Muscle of leg (tissue), 16 donors: ENCODE data around the gene SLC2A5. TPM values are rescaled to one million over a fixed set of nuclear protein-coding genes. Genes with fewer than 3 reads are reported as not detected.

Experiments used
- DNase-seq: peaks from one replicate; pipeline ENCODE4 v3.0.0; 2013
- H3K27ac ChIP-seq: one replicate; pipeline ENCODE4 v1.5.1; 2013; ENCODE audit warnings: mild to moderate bottlenecking, low read length, control low read depth
- H3K27me3 ChIP-seq: one replicate; pipeline ENCODE4 v1.6.1; 2013; ENCODE audit warnings: low read length; ENCODE audit not compliant: control insufficient read depth, insufficient read depth
- H3K36me3 ChIP-seq: one replicate; pipeline ENCODE4 v1.6.1; 2013; ENCODE audit warnings: low read length; ENCODE audit not compliant: control insufficient read depth, insufficient read depth
- H3K4me1 ChIP-seq: one replicate; pipeline ENCODE4 v1.6.1; 2013; ENCODE audit warnings: low read length; ENCODE audit not compliant: control insufficient read depth, insufficient read depth
- H3K4me3 ChIP-seq: one replicate; pipeline ENCODE4 v1.5.1; 2013; ENCODE audit warnings: low read length, control low read depth
- H3K9me3 ChIP-seq: replicated peaks from 2 replicates; pipeline ENCODE4 v1.6.1; 2013; ENCODE audit warnings: low read depth, low read length; ENCODE audit not compliant: control insufficient read depth
- WGBS: methylation state at CpG from one replicate; pipeline ENCODE4 v1.1.5; 2013; ENCODE audit warnings: missing lambda C conversion rate; ENCODE audit not compliant: insufficient coverage; 5-methylcytosine and 5-hydroxymethylcytosine counted together
- long read RNA-seq, 11 donors: transcript quantifications; one replicate each; lab custom pipeline, GENCODE V29; 2026
- polyA plus RNA-seq, 8 donors: library from polyadenylated mRNA; unstranded; fragments of 120-200 nt; gene quantifications; one replicate each; pipeline versions ENCODE4 v1.2.1 to v1.2.3, GENCODE V29; 2013; ENCODE audit warnings: inconsistent platforms in 1 of 8, low replicate concordance in 1 of 8; ENCODE audit not compliant: insufficient read length in 8 of 8, insufficient read depth in 1 of 8
- total RNA-seq: library from RNA; stranded (reverse); fragments of 120-200 nt; gene quantifications from one replicate; pipeline ENCODE4 v1.2.4, GENCODE V29; 2013

The SLC2A5 gene
- total RNA-seq (4.5 TPM), polyA plus RNA-seq (10 to 100 TPM in 3 of 8 donors, 1 to 10 TPM in 5; 3.4 to 16.9 (median 8.3) TPM)
- long read RNA-seq, donor 1 = 0 reads
- long read RNA-seq, donor 2, full-length matches to known transcripts = 2 of 2 reads
- long read RNA-seq, donor 2, partial matches to known transcripts = 0 of 2 reads
- long read RNA-seq, donor 2, other reads (novel, unspliced or antisense) = 0 of 2 reads
- long read RNA-seq, donor 3, full-length matches to known transcripts = 7 of 12 reads
- long read RNA-seq, donor 3, partial matches to known transcripts = 5 of 12 reads
- long read RNA-seq, donor 3, other reads (novel, unspliced or antisense) = 0 of 12 reads
- long read RNA-seq, donor 4, full-length matches to known transcripts = 1 of 1 reads
- long read RNA-seq, donor 4, partial matches to known transcripts = 0 of 1 reads
- long read RNA-seq, donor 4, other reads (novel, unspliced or antisense) = 0 of 1 reads
- long read RNA-seq, donor 5, full-length matches to known transcripts = 3 of 3 reads
- long read RNA-seq, donor 5, partial matches to known transcripts = 0 of 3 reads
- long read RNA-seq, donor 5, other reads (novel, unspliced or antisense) = 0 of 3 reads
- long read RNA-seq, donor 6, full-length matches to known transcripts = 8 of 8 reads
- long read RNA-seq, donor 6, partial matches to known transcripts = 0 of 8 reads
- long read RNA-seq, donor 6, other reads (novel, unspliced or antisense) = 0 of 8 reads
- long read RNA-seq, donor 7, full-length matches to known transcripts = 1 of 1 reads
- long read RNA-seq, donor 7, partial matches to known transcripts = 0 of 1 reads
- long read RNA-seq, donor 7, other reads (novel, unspliced or antisense) = 0 of 1 reads
- long read RNA-seq, donor 8 = 0 reads
- long read RNA-seq, donor 9 = 0 reads
- long read RNA-seq, donor 10, full-length matches to known transcripts = 1 of 1 reads
- long read RNA-seq, donor 10, partial matches to known transcripts = 0 of 1 reads
- long read RNA-seq, donor 10, other reads (novel, unspliced or antisense) = 0 of 1 reads
- long read RNA-seq, donor 11, full-length matches to known transcripts = 1 of 1 reads
- long read RNA-seq, donor 11, partial matches to known transcripts = 0 of 1 reads
- long read RNA-seq, donor 11, other reads (novel, unspliced or antisense) = 0 of 1 reads

- WGBS = 14% methylated on average over 2 of the region's 8 CpGs
These were observed at the start of gene SLC2A5 for GRCh38 chr1:9069326-9070100. Gene SLC2A5 (minus strand): TSS chr1:9069635. CDS start chr1:9069536, 99 bp downstream.

DNA sequence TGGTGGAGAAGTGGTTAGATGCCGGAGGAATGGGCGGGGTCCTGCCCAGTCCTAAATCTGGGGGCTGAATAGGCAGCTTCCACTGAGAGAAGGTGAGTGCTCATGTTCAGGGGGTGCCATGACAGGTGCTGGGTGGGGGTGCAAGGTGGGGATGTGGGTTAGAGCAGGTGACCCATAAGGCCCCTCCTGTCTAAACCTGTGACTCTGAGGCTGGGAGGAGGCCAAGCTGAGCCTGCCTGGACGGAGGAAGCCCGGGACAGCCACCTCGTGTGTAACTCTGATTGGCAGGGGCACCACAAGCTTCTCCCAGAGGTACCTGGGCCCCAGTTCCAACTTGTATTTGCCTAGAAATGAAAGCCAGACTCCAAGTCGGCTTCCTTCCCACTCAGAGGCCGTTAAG, 48.8 kb upstream of the SLC2A5 start:
- Histone ChIP-seq H3K9me3 (no peaks in the 10 kb centered on the region), H3K4me1 (no peaks in the 10 kb centered on the region), H3K27me3 (no peaks in the 10 kb centered on the region), H3K27ac (no peak overlapping the region), H3K36me3 (no peaks in the 10 kb centered on the region), H3K4me3 (no peak overlapping the region)
- no peak for DNase-seq
- whole genome bisulfite sequencing = 67% methylated on average over 5 of the region's 7 CpGs

More at GRCh38 chr1:9069326-9070100, at the start of gene SLC2A5:
- DNase-seq = peak; percentile 59
- Histone ChIP-seq H3K9me3 (no peaks in the 10 kb centered on the region), H3K36me3 (no peaks in the 10 kb centered on the region), H3K4me1 (peaks cover 31% of the 10 kb centered on the region), H3K27ac (peak within 1 kb of the TSS; percentile 84), H3K4me3 (peak within 1 kb of the TSS; percentile 4), H3K27me3 (no peaks in the 10 kb centered on the region)

- DNase-seq = no peak
These were observed 46.1 kb upstream of the SLC2A5 start for GRCh38 chr1:9115351-9116205.

GRCh38 chr1:9112961-9113880, 43.8 kb upstream of the SLC2A5 start:
- Histone ChIP-seq H3K27ac (no peak overlapping the region), H3K4me1 (peaks cover 2% of the 10 kb centered on the region), H3K4me3 (no peak overlapping the region), H3K9me3 (no peaks in the 10 kb centered on the region), H3K27me3 (peaks cover 2% of the 10 kb centered on the region), H3K36me3 (no peaks in the 10 kb centered on the region)
- 78% methylated on average over 10 of the region's 13 CpGs for WGBS
- DNase-seq = no peak

More at GRCh38 chr1:9115351-9116205, 46.1 kb upstream of the SLC2A5 start:
- Histone ChIP-seq H3K27me3 (no peaks in the 10 kb centered on the region), H3K4me3 (no peak overlapping the region), H3K27ac (no peak overlapping the region), H3K9me3 (no peaks in the 10 kb centered on the region), H3K36me3 (no peaks in the 10 kb centered on the region), H3K4me1 (peaks cover 2% of the 10 kb centered on the region)
- 70% methylated on average over 3 of the region's 5 CpGs for WGBS

- H3K4me1 ChIP-seq = peaks cover 2% of the 10 kb centered on the region
- H3K4me3 ChIP-seq = no peak overlapping the region
- no peaks in the 10 kb centered on the region for H3K36me3 ChIP-seq
- peaks cover 2% of the 10 kb centered on the region for H3K27me3 ChIP-seq
- WGBS = 95% methylated on average over 7 of the region's 9 CpGs
- H3K9me3 ChIP-seq = no peaks in the 10 kb centered on the region
- no peak for DNase-seq
- H3K27ac ChIP-seq = no peak overlapping the region
These were observed 42.5 kb upstream of the SLC2A5 start for GRCh38 chr1:9111957-9112356.

DNA sequence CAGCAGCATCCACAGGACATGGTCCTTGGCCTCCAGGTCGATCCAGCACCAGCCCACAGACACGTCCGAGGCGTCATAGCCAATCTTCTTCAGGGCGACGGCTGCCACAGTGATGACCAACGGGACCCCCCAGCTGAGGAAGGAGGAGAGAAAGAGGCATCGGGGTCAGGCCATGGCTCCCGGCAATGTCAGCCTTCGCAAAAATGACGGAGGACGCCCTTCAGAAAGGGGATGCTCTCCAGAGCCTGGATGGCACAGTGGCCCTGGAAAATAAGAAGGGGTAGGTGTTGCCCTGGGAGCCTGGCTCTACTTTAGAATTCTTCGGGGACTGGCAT, 41.9 kb upstream of the SLC2A5 start:
- WGBS = 90% methylated on average over 13 of the region's 13 CpGs
- Histone ChIP-seq H3K36me3 (no peaks in the 10 kb centered on the region), H3K4me3 (no peak overlapping the region), H3K9me3 (no peaks in the 10 kb centered on the region), H3K27me3 (peaks cover 2% of the 10 kb centered on the region), H3K27ac (no peak overlapping the region), H3K4me1 (peaks cover 2% of the 10 kb centered on the region)
- no peak for DNase-seq

DNA sequence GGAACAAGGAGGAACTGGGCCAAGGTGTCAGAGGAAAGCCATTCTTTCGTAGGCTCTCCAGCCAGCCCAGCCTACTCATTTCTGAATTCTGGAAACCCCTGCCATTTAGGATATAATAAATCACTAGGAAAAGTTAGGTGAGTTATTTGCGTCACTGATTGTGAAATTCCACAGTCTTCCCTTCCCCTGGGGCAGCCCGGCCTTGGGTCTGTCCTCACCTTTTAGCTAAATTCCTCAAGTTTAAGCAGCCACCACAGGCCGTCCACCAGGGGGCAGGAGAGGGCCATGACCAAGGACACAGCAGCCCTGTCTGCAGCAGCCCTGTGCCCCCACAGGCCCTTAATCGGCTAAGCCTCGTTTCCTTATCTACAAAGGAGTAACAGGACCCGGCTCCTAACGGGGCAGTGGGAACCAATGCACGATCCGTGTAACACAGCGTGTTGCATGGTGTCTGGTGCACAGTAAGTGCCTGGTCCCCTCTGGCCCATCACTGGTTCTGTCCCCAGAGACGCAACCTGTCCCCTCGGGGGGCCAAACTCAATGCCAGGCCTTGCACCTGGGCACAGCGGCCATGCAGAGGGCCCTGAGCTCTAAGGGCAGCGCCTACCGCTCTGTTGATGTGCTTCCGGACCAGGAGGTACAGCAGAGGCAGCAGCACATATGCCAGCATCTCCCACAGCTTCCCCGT, 41.4 kb upstream of the SLC2A5 start:
- Histone ChIP-seq H3K9me3 (no peaks in the 10 kb centered on the region), H3K4me1 (peaks cover 2% of the 10 kb centered on the region), H3K27me3 (peaks cover 2% of the 10 kb centered on the region), H3K27ac (no peak overlapping the region), H3K4me3 (no peak overlapping the region), H3K36me3 (no peaks in the 10 kb centered on the region)
- DNase-seq = peak; percentile 86
- WGBS = 32% methylated on average over 15 of the region's 18 CpGs

DNA sequence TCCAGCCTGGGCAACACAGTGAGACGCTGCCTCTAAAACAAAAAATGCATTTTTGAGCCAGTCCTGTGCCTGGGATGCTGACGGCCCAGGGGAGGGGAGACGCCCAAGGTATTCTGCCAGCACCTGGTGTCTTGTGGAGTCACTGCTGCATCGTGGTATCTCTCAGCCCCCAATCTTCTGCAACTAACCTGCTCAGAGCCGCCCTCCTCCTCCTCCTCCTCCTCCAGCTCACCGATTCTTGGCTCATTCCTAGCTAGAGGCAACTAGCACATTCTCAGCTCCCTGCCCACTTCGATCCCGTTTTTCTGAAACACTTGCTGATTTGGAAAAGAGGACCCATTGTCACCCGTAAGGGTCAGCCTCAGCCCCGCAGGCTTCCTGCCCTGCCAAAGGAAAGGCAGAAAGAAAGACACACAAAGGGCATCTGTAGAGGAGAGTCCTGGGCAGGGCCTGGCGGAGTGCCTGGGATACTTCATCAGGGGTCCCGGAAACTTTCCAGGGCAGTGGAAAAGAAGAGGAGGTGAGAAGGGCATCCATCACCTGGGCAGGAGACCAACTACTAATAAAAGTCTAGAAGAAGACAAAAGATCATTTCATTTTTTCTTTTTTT, 38.7 kb upstream of the SLC2A5 start:
- H3K4me3 ChIP-seq = no peak overlapping the region
- WGBS = 79% methylated on average over 9 of the region's 12 CpGs
- H3K4me1 ChIP-seq = peaks cover 2% of the 10 kb centered on the region
- H3K27me3 ChIP-seq = peaks cover 2% of the 10 kb centered on the region
- H3K27ac ChIP-seq = no peak overlapping the region
- H3K36me3 ChIP-seq = no peaks in the 10 kb centered on the region
- DNase-seq = no peak
- H3K9me3 ChIP-seq = no peaks in the 10 kb centered on the region
